Heart left ventricle (tissue), 16 donors: ENCODE measurements around the gene DOCK4. TPM values are rescaled to one million over a fixed set of nuclear protein-coding genes. Genes with fewer than 3 reads are reported as not detected.

ENCODE experiments used
- ATAC-seq, 4 donors: fragments of 200-7000 bp; cut with Tn5 transposase; one replicate each; pipeline ENCODE4 v1.9.1; 2020 to 2022; ENCODE audit warnings: moderate library complexity in 4 of 4, mild to moderate bottlenecking in 3 of 4, moderate number of reproducible peaks in 1 of 4
- DNase-seq, 5 donors: peaks; one replicate each; pipeline ENCODE4 v3.0.0-alpha.2; 2020
- H3K27ac ChIP-seq, 12 donors: fragments of 200-600 bp; sonication (generic) in 4 of 12; one replicate each; pipeline versions ENCODE4 v1.5.0 to v1.8.0; 2016 to 2022; ENCODE audit warnings: mild to moderate bottlenecking in 2 of 12
- H3K27me3 ChIP-seq, 9 donors: fragments of 200-600 bp; sonication (generic) in 2 of 9; one replicate each; pipeline versions ENCODE4 v1.5.1 to v1.8.0; 2016 to 2022; ENCODE audit warnings: mild to moderate bottlenecking in 3 of 9
- H3K36me3 ChIP-seq, 9 donors: fragments of 200-600 bp; sonication (generic) in 2 of 9; one replicate each; pipeline versions ENCODE4 v1.5.0 to v1.8.0; 2018 to 2022; ENCODE audit warnings: mild to moderate bottlenecking in 2 of 9
- H3K4me1 ChIP-seq, 12 donors: fragments of 200-600 bp; sonication (generic) in 4 of 12; one replicate each; pipeline versions ENCODE4 v1.5.0 to v1.8.0; 2016 to 2022; ENCODE audit warnings: mild to moderate bottlenecking in 3 of 12
- H3K4me3 ChIP-seq, 12 donors: fragments of 200-600 bp; sonication (generic) in 4 of 12; one replicate each; pipeline versions ENCODE4 v1.5.0 to v1.8.0; 2017 to 2022; ENCODE audit warnings: mild to moderate bottlenecking in 9 of 12, moderate library complexity in 4 of 12
- H3K9me3 ChIP-seq, 12 donors: fragments of 200-600 bp; sonication (generic) in 4 of 12; one replicate each; pipeline versions ENCODE4 v1.5.0 to v1.8.0; 2016 to 2022; ENCODE audit warnings: mild to moderate bottlenecking in 1 of 12
- CTCF ChIP-seq, 12 donors: fragments of 200-600 bp; sonication (generic) in 4 of 12; IDR thresholded peaks; one replicate each; pipeline versions ENCODE4 v1.5.0 to v1.8.0; 2018 to 2022; ENCODE audit warnings: antibody characterized with exemption in 12 of 12, mild to moderate bottlenecking in 5 of 12
- POLR2A ChIP-seq, 2 donors: fragments of 450-650 bp; IDR thresholded peaks; one replicate each; pipeline ENCODE4 v1.6.1; 2017; ENCODE audit warnings: antibody characterized with exemption in 2 of 2, mild to moderate bottlenecking in 2 of 2, moderate library complexity in 2 of 2
- WGBS, 4 donors: extraction: QIAGEN DNeasy Blood & Tissue Kit in 2 of 4; methylation state at CpG; one replicate each; pipeline versions ENCODE4 v1.1.5 to v1.1.7; 2013 to 2018; 5-methylcytosine and 5-hydroxymethylcytosine counted together
- intact Hi-C, 10 donors: fragments of 100-400 bp; cut with DNase I; formaldehyde crosslinking; loops; one replicate each; pipeline versions ENCODE4 v1.11.1 to v1.14.2; 2022
- polyA plus RNA-seq, 2 donors: library from polyadenylated mRNA; stranded (reverse); fragments of 200-250 nt; gene quantifications; one replicate each; pipeline ENCODE4 v1.2.3, GENCODE V29; 2013
- total RNA-seq, 9 donors: library from RNA; depleted of rRNA in 2 of 9; stranded (reverse); fragments of >200 nt in 2 of 9; fragmentation: NEBNext Ultra II Directional in 3 of 9; extraction: Animal tissue kit (Norgen Biotek cat#: 25700) in 3 of 9; gene quantifications; one replicate each; pipeline versions ENCODE4 v1.1.0 to v1.2.4, GENCODE V29; 2016 to 2023
- donor health status: ischemic (EF 13 %, LVEDD 7.1; RV severe dilation, severe dysfunction).
- donor health status: healthy with polysubstance abuse.
- donor health status: DM: no; HTN: yes; CAD: no.
- donor health status: DM: no; HTN: no; CAD: no.
- donor health status: ischemic (EF 25% LVEDD 6.9; RV normal size, moderate dysfunction).
- donor health status: ischemic (EF 25% LVEDD 5.7; RV mildly dilated, moderate dysfunction).
- donor health status: healthy.
- donor health status: DM: yes; HTN: yes; CAD: no.
- donor health status: ischemic (EF 35%, LVEDD 5.7; RV mildly dilated, moderate dysfunction).
- donor health status: nonischemic (EF 11% LVEDD 7.7; RV severe dilation, severe dysfunction).
- donor health status: DM: yes; HTN: yes; CAD: no.
- donor health status: PGD.
- donor health status: ischemic (EF 29% LVEDD 5.4; RV normal size, mild dysfunction).
- donor health status: nonischemic (EF 23%, LVEDD 6.1; RV moderate dilation, normal function).

DOCK4 gene
- total and polyA plus RNA-seq, 11 donors: 5.1 to 40.8 (median 13.1) TPM

GRCh38 chr7:112199035-112199655 is 7.1 kb downstream of the DOCK4 start:
- no peak for ATAC-seq
- 93 to 96% (median 95%) methylated on average over 2 of the region's 2 CpGs for WGBS, 4 donors

GRCh38 chr7:112197322-112197721 is 8.9 kb downstream of the DOCK4 start:
- 89 to 93% (median 90%) methylated on average over 6 of the region's 6 CpGs for WGBS, 4 donors
- no peak overlapping the region for H3K27ac ChIP-seq
- no peak for ATAC-seq
- no peaks in the 10 kb centered on the region for H3K36me3 ChIP-seq
- peaks cover 0 to 9% (median 0%) of the 10 kb centered on the region in 12 donors for H3K9me3 ChIP-seq
- intact Hi-C loops: no loop called here
- DNase-seq: no peak
- no peaks in the 10 kb centered on the region for H3K27me3 ChIP-seq
- TF ChIP-seq POLR2A (IDR thresholded peaks at IDR 0.05) (no peak), CTCF (IDR thresholded peaks at IDR 0.05) (no peak)
- H3K4me3 ChIP-seq: no peak overlapping the region
- H3K4me1 ChIP-seq: peaks cover 0 to 28% (median 8%) of the 10 kb centered on the region in 12 donors

More at GRCh38 chr7:112199035-112199655, 7.1 kb downstream of the DOCK4 start:
- H3K36me3 ChIP-seq: no peaks in the 10 kb centered on the region
- peaks cover 0 to 36% (median 14%) of the 10 kb centered on the region in 12 donors for H3K4me1 ChIP-seq
- intact Hi-C loops: no loop called here
- H3K4me3 ChIP-seq: no peak overlapping the region
- H3K9me3 ChIP-seq: peaks cover 0 to under 1% (median 0%) of the 10 kb centered on the region in 12 donors
- DNase-seq: no peak
- TF ChIP-seq POLR2A (IDR thresholded peaks at IDR 0.05) (no peak), CTCF (IDR thresholded peaks at IDR 0.05) (no peak)
- no peak overlapping the region for H3K27ac ChIP-seq
- no peaks in the 10 kb centered on the region for H3K27me3 ChIP-seq

- DNase-seq (no peak), ATAC-seq (no peak)
- intact Hi-C loops: no loop called here
- Histone ChIP-seq H3K27me3 (no peaks in the 10 kb centered on the region), H3K4me1 (peaks cover 0 to 32% (median 11%) of the 10 kb centered on the region in 12 donors), H3K36me3 (no peaks in the 10 kb centered on the region), H3K27ac (no peak overlapping the region), H3K4me3 (no peak overlapping the region), H3K9me3 (peaks cover 0 to 9% (median 0%) of the 10 kb centered on the region in 12 donors)
- TF ChIP-seq CTCF (IDR thresholded peaks at IDR 0.05) (no peak), POLR2A (IDR thresholded peaks at IDR 0.05) (no peak)
- WGBS, 4 donors: 77 to 81% (median 79%) methylated on average over 5 of the region's 5 CpGs
Observed at GRCh38 chr7:112195717-112196116, 10.5 kb downstream of the DOCK4 start.

- H3K27ac ChIP-seq: no peak overlapping the region
- ATAC-seq (no peak), DNase-seq (no peak)
- H3K36me3 ChIP-seq: no peaks in the 10 kb centered on the region
- H3K4me1 ChIP-seq: peaks cover 0 to 24% (median 11%) of the 10 kb centered on the region in 12 donors
- H3K9me3 ChIP-seq: peaks cover 0 to 9% (median 0%) of the 10 kb centered on the region in 12 donors
- no peak overlapping the region for H3K4me3 ChIP-seq
- TF ChIP-seq CTCF (IDR thresholded peaks at IDR 0.05): no peak
- no peak for TF ChIP-seq POLR2A (IDR thresholded peaks at IDR 0.05)
- H3K27me3 ChIP-seq: no peaks in the 10 kb centered on the region
- intact Hi-C loops: no loop called here
Observed at GRCh38 chr7:112193915-112194502, 12.2 kb downstream of the DOCK4 start.
